Glutamatergic neuron (in vitro differentiated cells): ENCODE measurements around the gene TP53TG5. TPM values are rescaled to one million over a fixed set of nuclear protein-coding genes. Genes with fewer than 3 reads are reported as not detected.

Experiments used
- DNase-seq: peaks from one replicate; pipeline ENCODE4 v3.0.0; 2022
- H3K27ac Mint-ChIP-seq: one replicate; pipeline ENCODE4 v1.8.0; 2020; ENCODE audit warnings: mild to moderate bottlenecking, mixed read lengths, inconsistent platforms; ENCODE audit not compliant: unreplicated experiment
- H3K27me3 Mint-ChIP-seq: one replicate; pipeline ENCODE4 v1.8.0; 2020; ENCODE audit warnings: mild to moderate bottlenecking, moderate library complexity, mixed read lengths, inconsistent platforms; ENCODE audit not compliant: unreplicated experiment
- H3K36me3 Mint-ChIP-seq: one replicate; pipeline ENCODE4 v1.8.0; 2020; ENCODE audit warnings: mild to moderate bottlenecking, mixed read lengths, inconsistent platforms; ENCODE audit not compliant: unreplicated experiment
- H3K4me1 Mint-ChIP-seq: one replicate; pipeline ENCODE4 v1.8.0; 2020; ENCODE audit warnings: mild to moderate bottlenecking, low read depth, mixed read lengths, inconsistent platforms; ENCODE audit not compliant: unreplicated experiment
- H3K4me3 Mint-ChIP-seq: one replicate; pipeline ENCODE4 v1.8.0; 2020; ENCODE audit warnings: mild to moderate bottlenecking, mixed read lengths, inconsistent platforms; ENCODE audit not compliant: unreplicated experiment
- H3K9me3 Mint-ChIP-seq: one replicate; pipeline ENCODE4 v1.8.0; 2020; ENCODE audit warnings: mild to moderate bottlenecking, moderate library complexity, mixed read lengths, inconsistent platforms; ENCODE audit not compliant: unreplicated experiment
- long read RNA-seq: library from polyadenylated mRNA; unstranded; transcript quantifications from one replicate; pipeline ENCODE4 v2.0.0, GENCODE V29; 2020; ENCODE audit not compliant: unreplicated experiment
- total RNA-seq: library from RNA; stranded (reverse); fragmentation: NEBNext Ultra II Directional; extraction: Animal tissue kit (Norgen Biotek cat#: 25700); gene quantifications from one replicate; pipeline ENCODE4 v1.2.1, GENCODE V29; 2021; ENCODE audit not compliant: unreplicated experiment
- TF ChIP-seq, protein P1 (sequence below): fragments of 200-600 bp; sonication (generic); IDR thresholded peaks from one replicate; pipeline ENCODE4 v1.5.0; 2021; ENCODE audit not compliant: partially characterized antibody, unreplicated experiment

Gene TP53TG5
- not detected for total RNA-seq
- long read RNA-seq: 0 reads

DNA sequence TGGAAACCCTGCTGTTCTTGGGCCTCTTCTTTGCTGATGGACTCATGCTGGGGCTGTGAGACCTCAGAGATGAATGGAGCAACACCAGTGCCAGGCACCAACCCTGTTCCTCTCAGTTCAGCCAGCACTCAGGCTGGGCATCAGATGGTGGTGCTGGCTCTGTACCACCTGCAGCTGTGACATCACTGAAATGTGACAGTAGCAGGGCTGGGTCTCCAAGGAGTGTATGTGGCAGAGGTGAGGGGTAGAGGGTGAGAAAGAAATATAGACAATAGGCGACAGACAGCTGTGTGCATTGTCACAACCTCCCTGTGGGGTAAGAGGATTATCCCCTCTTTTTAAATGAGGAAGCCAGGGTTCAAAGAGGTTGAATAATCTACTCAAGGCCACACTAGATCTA is at the start of gene TP53TG5:
Gene TP53TG5, minus strand, starts transcription at position 135 of the 400 bp plus-strand sequence. Its CDS starts 89 bp downstream, at position 46.
- DNase-seq: no peak
- TF ChIP-seq, protein P1, sequence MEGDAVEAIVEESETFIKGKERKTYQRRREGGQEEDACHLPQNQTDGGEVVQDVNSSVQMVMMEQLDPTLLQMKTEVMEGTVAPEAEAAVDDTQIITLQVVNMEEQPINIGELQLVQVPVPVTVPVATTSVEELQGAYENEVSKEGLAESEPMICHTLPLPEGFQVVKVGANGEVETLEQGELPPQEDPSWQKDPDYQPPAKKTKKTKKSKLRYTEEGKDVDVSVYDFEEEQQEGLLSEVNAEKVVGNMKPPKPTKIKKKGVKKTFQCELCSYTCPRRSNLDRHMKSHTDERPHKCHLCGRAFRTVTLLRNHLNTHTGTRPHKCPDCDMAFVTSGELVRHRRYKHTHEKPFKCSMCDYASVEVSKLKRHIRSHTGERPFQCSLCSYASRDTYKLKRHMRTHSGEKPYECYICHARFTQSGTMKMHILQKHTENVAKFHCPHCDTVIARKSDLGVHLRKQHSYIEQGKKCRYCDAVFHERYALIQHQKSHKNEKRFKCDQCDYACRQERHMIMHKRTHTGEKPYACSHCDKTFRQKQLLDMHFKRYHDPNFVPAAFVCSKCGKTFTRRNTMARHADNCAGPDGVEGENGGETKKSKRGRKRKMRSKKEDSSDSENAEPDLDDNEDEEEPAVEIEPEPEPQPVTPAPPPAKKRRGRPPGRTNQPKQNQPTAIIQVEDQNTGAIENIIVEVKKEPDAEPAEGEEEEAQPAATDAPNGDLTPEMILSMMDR: no peak
- no peaks in the 10 kb centered on the region for H3K4me1 Mint-ChIP-seq
- H3K27me3 Mint-ChIP-seq: peaks cover 2% of the 10 kb centered on the region
- no peak within 1 kb of the TSS for H3K4me3 Mint-ChIP-seq
- no peak within 1 kb of the TSS for H3K27ac Mint-ChIP-seq
- H3K36me3 Mint-ChIP-seq: no peaks in the 10 kb centered on the region
- H3K9me3 Mint-ChIP-seq: peaks cover 1% of the 10 kb centered on the region

DNA sequence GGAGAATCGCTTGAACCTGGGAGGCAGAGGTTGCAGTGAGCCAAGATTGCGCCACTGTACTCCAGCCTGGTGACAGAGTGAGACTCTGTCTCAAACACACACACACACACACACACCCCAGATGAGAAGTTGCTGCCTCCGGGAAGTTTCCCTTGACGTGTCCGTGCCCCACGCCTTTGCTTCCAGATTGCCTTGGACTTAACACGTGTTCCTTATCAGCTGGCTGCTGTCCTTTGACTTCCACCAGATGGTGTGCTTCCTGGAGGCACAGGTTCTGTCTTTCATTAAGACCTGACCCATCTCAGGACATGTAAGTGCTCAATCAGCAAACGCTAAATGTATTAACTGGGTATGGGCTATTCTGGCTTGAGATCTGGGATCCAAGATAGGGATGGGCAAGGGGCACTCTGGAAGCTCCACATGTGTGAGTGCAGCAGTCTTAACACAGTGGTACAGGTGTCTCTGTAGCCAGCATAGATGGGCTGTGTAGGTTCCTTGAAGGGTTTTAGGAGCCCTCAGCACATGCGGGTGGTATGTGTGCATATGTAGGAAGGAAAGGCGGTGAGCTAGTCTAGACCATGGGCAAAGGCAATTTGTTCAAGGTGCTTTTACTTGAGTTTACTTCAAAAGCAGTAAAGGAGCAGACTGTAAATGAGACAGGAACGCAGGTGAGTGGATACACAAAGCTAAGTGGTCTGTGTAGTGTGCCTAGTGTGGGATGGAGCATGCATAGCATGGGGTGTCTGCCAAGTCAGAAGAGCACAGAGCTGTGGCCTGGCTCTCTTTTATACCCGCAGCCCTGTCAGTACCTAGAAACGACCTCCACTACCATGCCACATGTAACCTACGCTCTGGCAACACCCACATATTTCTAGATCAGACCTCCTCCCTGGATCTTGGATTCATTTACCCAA is 49.4 kb upstream of the TP53TG5 start:
- peaks cover 3% of the 10 kb centered on the region for H3K27me3 Mint-ChIP-seq
- H3K4me3 Mint-ChIP-seq: no peak overlapping the region
- H3K9me3 Mint-ChIP-seq: no peaks in the 10 kb centered on the region
- H3K36me3 Mint-ChIP-seq: no peaks in the 10 kb centered on the region
- no peaks in the 10 kb centered on the region for H3K4me1 Mint-ChIP-seq
- no peak for DNase-seq
- H3K27ac Mint-ChIP-seq: no peak overlapping the region
- TF ChIP-seq, protein P1: no peak

GRCh38 chr20:45426320-45427016 is 48.3 kb upstream of the TP53TG5 start:
- H3K27ac Mint-ChIP-seq: no peak overlapping the region
- TF ChIP-seq, protein P1: no peak
- no peaks in the 10 kb centered on the region for H3K36me3 Mint-ChIP-seq

GRCh38 chr20:45425561-45425960 is 47.4 kb upstream of the TP53TG5 start:
- H3K4me1 Mint-ChIP-seq: no peaks in the 10 kb centered on the region
- H3K27ac Mint-ChIP-seq: no peak overlapping the region
- no peaks in the 10 kb centered on the region for H3K36me3 Mint-ChIP-seq
- TF ChIP-seq, protein P1: no peak
- peaks cover 3% of the 10 kb centered on the region for H3K27me3 Mint-ChIP-seq
- no peak for DNase-seq
- H3K4me3 Mint-ChIP-seq: no peak overlapping the region
- peaks cover 2% of the 10 kb centered on the region for H3K9me3 Mint-ChIP-seq

More at GRCh38 chr20:45426320-45427016, 48.3 kb upstream of the TP53TG5 start:
- Mint-ChIP-seq H3K4me3 (no peak overlapping the region), H3K4me1 (no peaks in the 10 kb centered on the region), H3K9me3 (peaks cover under 1% of the 10 kb centered on the region), H3K27me3 (peaks cover 3% of the 10 kb centered on the region)
- no peak for DNase-seq
